Activated CD8-positive, alpha-beta memory T cell treated with anti-CD3 and anti-CD28 coated beads for 1 hour (primary cell): Measurements from ENCODE around the gene PLEKHH2.

Experiments
- DNase-seq, 2 donors: peaks; one replicate each; pipeline ENCODE4 v3.0.0-alpha.2; 2020; ENCODE audit warnings: low read depth in 1 of 2; ENCODE audit errors: extremely low read depth in 1 of 2

PLEKHH2 gene

GRCh38 chr2:43754180-43754579 is 117.1 kb downstream of the PLEKHH2 start:
- no peak for DNase-seq

DNA sequence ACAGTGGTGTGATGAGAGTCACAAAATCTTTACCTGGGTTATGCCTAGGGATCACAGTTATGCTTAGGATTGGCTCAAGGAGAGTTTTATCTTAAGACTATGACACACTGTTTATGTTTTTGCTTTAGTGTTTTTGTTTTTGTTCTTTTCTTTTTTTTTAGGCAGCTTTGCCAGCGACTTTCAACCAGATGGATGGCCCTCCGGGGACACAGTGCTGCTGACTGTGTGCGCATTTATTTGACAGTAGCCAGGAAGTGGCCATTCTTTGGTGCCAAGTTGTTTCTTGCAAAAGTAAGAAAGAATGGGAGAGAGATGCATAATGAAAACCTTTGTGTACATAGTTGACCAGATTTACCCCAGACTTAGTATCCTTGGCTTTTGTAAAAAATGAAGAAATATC is 121.7 kb downstream of the PLEKHH2 start:
- DNase-seq = no peak

DNA sequence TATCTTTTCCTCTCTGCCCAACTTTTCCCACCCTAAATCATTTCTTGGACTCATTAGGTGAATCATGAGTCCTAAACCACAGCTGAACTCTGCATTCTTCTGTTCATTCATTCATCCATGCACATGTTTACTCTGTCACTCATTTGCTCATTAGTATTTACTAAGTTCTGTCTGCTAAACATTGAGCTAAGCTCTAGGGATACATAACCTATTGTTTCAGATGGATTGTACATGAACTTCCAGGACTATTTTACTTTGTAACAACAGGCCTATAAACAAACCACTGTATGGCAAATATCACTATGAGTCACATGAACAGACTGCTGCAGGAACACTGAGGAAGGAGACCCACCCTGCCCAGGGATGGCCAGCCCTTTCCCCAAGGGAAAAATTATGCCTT is 122.1 kb downstream of the PLEKHH2 start:
- no peak for DNase-seq

- DNase-seq = no peak
Observed at GRCh38 chr2:43762286-43762685, 125.2 kb downstream of the PLEKHH2 start.

DNA sequence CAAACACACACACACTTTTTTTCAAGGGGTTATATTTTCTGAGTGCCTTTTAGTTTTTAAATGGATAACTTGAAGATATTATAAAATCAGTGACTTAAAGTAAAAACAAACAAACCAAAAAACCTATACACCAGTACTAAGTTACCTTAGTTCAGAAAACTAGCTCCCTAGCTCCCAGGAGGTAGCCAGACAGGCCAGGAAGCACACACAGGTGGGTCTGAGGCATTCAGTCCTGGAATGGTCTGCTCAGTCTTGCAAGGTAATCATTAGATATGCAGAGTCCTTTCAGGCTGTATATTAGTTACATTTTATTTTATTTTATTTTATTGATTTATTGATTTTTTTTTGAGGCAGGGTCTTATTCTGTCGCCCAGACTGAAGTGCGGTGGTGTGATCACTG is 126.0 kb downstream of the PLEKHH2 start:
- no peak for DNase-seq

GRCh38 chr2:43764086-43764705 is 127.1 kb downstream of the PLEKHH2 start:
- DNase-seq = no peak

GRCh38 chr2:43766006-43766405 is 128.9 kb downstream of the PLEKHH2 start:
- DNase-seq = no peak

- DNase-seq = peak; percentile 26 to 67
Observed at GRCh38 chr2:43773876-43774613, 137.0 kb downstream of the PLEKHH2 start, which contains the start of gene DYNC2LI1. Gene DYNC2LI1 (plus strand): TSS chr2:43774039. CDS start chr2:43774139, 100 bp downstream.

GRCh38 chr2:43774617-43775016 is 137.6 kb downstream of the PLEKHH2 start:
- DNase-seq = no peak

DNA sequence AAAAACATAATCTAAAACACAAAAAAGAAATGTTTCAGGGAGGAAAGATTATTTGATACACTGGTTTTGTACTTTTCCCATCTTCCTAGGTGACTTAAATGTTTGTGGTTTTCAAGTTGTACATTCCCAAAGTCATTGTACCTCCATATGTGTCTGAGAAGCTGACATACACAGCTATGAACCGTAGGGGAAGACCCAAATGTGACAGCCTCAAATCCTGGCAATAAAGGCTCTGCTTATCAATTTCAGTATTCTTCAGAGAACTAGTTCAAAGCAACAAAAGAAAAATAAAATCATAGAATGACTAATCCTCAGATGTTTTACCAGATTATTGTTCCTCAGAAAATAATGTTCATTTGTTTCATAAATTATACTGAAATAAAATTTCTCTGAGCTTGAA is 139.3 kb downstream of the PLEKHH2 start:
- no peak for DNase-seq

- DNase-seq = no peak
Observed at GRCh38 chr2:43777306-43777926, 140.4 kb downstream of the PLEKHH2 start.

DNA sequence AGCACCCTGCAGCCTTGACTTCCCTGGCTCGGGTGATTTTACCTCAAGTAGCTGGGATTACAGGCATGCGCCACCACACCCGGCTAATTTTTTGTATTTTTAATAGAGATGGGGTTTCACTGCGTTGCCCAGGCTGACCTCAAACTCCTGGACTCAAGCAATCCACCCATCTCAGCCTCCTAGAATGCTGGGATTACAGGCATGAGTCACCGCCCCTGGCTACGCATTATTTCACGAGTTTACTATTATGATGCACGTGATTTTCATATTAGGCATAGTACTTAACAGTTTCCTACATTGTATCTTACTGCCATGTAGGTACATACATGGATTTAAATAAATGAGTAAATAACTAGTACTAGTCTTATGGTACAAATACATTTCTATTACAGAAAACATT is 141.2 kb downstream of the PLEKHH2 start:
- no peak for DNase-seq

GRCh38 chr2:43787895-43788294 is 150.8 kb downstream of the PLEKHH2 start:
- no peak for DNase-seq

- no peak for DNase-seq
Observed at GRCh38 chr2:43788646-43789045, 151.6 kb downstream of the PLEKHH2 start.

GRCh38 chr2:43790147-43790546 is 153.1 kb downstream of the PLEKHH2 start:
- DNase-seq = no peak

DNA sequence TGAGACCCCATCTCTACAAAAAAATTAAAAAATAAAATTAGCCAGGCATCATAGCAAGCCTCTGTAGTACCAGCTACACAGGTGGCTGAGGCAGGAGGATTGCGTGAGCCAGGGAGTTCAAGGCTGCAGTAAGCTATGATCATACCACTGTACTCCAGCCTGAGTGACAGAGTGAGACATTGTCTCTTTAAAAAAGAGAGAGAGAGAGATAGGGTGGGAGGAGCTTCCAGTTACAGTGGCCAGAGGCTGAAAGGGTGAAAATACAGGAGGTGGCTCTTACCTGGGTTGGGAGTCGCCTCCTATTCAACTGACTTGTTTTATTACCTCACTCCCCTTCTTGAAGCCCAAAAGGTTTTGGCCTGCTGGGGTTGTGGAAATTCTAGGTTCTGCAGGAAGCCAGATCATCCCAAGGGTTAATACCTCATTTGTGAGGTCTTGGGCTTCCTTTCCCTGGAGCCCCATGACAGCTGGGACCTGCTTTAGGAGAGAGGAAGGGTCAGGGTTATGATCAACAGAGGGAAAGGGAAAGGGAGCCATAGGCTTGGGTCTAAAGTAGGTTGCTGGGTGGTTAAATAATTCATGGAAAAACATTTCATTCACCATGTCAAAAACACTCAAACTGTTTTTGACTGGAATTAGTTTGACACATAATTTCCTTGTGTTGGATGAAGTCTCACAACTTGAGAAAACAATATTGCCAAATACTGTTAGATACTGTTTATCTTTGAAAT is 154.1 kb downstream of the PLEKHH2 start:
- DNase-seq = no peak

- no peak for DNase-seq
Observed at GRCh38 chr2:43792653-43793052, 155.6 kb downstream of the PLEKHH2 start.

DNA sequence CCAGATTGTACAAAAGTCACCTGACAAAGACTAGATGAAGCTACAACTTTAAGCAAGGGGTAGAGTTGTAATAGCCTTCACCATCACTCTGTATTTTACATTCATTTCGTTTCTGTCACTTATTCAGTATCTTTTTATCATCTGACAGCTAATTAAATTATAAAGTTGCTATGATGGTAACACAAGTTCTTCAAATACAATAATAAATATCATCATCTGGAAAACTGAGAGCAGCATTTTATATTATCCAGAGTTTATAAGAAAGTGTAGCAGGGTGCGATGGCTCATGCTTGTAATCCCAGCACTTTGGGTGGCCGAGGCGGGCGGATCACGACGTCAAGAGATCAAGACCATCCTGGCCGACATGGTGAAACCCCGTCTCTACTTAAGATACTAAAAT is 157.9 kb downstream of the PLEKHH2 start:
- DNase-seq = no peak

DNA sequence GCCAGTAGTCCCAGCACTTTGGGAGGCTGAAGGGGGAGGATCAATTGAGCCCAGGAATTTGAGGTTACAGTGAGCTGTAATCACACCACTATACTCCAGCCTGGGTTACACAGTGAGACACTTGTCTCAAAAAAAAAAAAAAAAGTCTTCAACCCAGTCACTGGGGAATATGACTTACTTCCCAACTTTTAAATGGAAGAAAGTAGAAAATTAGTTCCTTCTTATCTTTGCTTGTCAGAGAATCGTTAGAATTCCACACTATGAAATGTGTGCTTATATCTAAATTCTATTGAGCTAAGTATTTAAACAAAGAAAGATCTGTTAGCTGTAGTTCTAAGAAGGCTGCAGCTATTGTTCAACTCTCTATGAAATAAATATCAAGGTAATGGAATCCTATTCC is 159.1 kb downstream of the PLEKHH2 start:
- DNase-seq = no peak

- no peak for DNase-seq
Observed at GRCh38 chr2:43798300-43798699, 161.2 kb downstream of the PLEKHH2 start.

DNA sequence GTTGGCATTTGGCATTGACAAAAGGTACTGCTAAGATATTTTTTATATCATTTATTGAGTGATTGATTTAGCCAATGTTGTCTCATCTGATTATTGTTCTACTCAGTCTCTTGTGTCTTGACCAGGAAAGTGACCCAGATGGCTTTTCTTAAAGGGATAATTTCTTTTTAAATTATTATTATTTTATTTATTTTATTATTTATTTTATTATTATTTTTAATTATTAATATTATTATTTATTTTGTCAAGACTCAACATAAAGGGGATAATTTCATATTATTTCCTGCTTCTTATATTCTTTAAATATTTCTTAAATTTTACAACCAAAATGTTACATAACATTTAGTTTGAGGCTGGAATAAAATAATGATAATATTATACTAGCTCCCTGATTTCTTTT is 163.8 kb downstream of the PLEKHH2 start:
- no peak for DNase-seq
